Stimulated activated CD8-positive, alpha-beta memory T cell treated with anti-CD3 and anti-CD28 coated beads, Interleukin-4, amount 100 ng/mL, for 48 hours (primary cell): ENCODE data around the gene GLIS1.

Source experiments
- DNase-seq: peaks from one replicate; pipeline ENCODE4 v3.0.0-alpha.2; 2020

The GLIS1 gene

DNA sequence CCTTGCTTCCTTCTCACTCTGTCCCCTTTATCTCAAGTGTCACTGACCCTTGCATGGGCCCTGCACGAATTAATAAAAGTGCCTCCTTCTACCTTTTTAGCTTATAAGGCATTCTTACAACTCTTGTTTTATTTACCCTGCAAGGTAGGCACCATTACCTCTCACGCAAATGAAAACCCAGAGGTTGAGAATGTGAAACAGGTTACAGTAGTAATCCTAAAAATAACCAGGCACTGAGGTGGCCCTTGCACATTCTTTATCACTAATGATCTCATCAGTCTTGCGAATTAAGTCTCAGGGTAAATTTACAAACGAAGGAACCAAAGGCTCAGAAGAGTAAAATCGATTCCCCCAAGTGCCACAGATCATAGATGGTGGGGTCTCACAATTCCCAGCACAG lies 3.7 kb downstream of the GLIS1 start:
- DNase-seq: no peak

DNA sequence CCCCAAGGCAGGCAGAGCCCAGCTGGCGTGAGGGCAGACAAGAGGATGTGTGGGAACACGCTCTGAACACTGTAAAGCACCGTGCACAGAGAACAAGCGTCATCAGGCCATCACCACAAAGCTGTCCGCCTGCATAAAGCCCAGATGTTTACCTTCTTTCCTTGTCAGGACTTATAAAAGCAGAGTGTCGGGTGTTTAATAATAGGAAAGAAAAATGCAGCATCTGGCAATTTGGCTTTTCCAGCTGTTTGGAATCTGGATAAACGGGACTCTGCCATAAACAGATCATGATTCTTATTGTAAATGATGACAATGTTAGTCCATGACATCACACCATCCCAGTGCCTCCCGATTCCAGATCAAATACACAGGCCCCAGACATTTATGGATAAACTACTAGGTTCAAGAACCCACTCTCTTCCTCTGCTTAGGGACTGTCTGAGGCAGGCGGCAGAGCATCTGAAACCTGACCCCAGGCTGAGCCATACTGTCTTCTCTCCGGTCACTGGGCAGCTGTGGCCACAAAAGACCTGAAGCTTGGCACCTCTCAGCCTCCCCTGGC lies 4.2 kb downstream of the GLIS1 start:
- DNase-seq: no peak

DNA sequence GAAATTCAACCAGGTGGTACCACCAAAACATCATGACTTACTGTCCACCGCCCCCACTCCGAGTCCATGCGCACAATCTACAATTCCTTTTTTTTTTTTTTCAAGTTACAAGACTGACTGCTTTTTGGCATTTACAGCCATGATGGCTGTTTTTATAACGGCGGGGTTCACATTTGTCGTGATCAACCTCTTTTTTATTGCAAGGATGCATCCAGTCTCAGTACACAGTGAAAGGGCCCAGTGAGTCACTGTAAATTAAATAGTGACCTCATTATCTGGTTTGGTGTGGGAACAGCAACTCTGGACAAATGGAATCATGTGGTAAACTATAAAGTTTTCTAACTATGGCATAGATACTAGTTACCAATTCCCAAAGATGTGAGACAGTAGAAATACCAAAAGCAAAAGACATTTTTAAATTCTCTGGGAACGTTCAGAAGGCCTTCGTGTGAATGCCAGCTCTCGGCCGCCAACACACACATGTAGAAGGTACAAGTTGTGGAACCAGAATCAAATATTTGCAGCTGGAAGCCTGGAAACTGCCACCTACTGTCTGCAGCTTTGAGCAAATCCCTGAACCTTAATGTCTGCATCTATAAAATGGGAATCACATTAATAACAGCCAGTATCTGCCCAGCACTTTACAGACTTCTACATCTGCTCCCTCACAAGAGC lies 4.9 kb downstream of the GLIS1 start:
- no peak for DNase-seq

DNA sequence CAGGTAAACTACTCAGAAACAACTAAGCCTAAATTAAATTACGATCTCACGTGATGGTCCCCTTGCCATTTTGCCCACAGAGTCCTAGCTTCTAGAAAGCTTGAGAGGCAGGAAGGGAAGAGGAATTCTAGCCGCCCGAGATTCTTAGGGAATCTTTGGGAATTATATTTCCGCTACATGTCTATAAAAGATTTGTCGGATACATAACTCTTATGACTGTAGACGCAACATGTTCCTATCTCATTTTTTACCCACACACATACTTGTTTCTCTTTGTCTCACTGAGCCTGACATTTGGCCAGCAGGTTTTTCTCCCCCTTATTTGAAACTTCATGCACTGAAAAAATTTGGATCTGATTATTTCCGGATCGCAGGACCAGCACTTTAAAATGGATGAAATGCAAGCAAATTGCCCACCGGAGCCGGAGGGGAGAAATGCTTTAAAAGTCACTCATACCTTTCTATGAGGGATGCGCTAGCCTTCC lies 5.5 kb downstream of the GLIS1 start:
- DNase-seq: no peak

DNA sequence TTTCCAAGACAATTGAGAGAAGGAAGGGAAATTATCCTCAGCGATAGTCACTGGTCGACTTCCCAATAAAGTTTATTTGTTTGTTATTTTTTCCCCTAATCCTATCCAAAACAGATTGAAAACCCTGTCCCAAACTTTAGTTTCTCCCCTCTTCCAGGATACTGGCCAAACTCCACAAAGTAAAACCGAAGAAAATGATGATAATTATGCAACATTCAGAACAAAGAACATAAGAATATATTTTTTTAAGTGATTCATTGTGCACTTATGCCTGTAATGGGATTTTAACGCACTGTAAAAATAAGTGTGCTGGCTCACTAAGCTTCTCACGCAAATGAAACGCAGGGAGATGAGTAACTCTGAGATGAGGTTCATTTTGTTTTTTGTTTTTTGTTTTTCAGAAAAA lies 6.0 kb downstream of the GLIS1 start:
- no peak for DNase-seq

DNA sequence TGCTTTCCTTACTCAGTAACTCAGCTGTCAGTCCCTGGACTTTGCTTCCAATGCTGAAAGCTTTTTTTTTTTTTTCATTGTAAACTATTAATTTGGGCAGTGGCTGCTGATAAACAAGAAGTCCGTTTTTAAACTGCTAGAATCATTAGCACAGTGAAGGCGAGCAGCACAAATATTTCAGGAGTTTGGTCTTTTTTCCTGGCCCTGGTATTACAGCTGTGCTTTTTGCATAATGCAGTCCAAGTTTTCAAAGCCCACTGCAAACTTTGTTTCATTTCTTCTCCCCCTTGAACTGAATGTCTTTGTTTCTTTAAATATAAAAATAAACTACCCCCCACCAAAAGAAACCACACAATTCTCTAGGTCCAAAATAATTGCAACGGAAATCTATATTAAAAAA lies 6.6 kb downstream of the GLIS1 start:
- no peak for DNase-seq

DNA sequence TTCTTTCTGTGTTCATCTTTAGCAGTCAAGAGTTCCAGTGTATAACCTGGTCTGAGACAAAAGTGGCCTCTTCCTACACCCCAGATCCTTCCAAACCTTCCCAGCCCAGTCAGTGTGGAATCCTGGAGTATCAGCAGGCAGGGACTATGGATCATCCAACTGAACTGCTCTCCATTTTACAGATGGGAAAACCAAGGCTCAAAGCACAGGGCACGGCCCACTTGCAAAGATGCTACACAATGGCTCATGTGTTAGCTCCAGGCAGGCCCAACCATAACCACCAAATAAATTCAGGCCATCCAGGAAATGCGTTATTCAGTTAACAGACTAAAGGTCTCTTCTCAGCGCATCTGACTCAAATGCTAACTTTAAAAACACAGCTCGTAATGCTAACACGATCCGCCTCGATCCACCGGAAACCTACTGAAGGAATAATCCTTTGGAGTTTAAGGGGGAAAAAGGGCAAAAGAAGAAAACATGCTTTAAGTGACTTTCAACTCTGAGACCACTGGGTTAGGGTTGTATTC lies 7.1 kb downstream of the GLIS1 start:
- no peak for DNase-seq

DNA sequence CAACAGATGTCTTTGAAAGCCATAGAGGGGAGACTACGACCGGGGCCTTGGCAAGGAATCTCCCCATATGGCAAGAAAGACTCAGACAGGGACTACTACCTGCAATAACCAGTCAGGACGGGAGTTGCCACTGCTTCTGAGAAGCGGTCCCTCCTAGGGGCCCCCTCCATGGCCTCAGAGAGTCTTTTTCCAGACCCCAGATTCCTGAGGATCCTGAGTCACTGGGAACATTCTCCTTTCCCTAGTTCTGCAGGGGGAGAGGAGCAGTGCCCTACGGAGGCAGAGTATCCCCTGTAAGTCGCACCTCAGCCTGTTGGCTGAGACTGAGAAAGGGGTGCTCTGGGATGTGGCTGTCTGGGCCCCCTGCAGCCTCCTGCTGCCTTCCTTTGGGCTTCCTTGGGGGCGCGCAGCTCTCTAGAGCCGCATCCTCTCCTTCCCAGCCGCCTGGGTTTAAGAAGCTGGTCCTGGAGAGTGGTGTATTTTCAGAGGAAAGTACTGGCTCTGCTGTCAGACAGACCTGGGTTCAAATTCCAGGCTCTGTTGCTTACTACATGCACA lies 7.8 kb downstream of the GLIS1 start:
- DNase-seq: no peak

DNA sequence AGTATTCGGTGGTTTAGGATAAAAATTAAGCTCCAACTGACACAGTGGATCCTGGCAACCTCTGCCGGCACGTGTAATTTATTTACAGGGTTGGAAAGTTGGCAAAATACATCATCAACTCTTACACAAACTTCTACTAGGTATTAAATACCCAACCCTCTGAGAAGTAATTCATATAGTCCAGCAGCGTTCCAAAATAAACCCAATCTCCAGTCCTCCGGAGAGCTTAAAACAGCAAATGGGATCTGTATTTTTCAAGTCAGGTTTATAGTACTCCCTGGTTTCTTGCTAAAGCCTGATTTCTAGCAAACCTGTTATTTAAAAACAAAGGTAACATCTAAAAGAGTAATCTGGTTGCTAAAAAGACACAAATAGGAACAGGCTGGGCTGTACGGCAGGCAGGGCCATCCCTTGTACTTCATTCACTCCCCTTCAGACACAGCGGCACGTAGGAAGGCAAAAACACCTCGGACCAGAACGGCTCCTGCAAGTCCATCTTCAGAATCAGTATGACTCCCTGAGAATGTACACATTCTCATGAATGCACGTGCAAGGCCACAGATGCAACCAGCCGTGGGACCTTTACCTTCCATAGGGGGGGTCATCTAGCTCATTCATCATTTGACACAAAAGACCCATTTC lies 8.6 kb downstream of the GLIS1 start:
- no peak for DNase-seq

DNA sequence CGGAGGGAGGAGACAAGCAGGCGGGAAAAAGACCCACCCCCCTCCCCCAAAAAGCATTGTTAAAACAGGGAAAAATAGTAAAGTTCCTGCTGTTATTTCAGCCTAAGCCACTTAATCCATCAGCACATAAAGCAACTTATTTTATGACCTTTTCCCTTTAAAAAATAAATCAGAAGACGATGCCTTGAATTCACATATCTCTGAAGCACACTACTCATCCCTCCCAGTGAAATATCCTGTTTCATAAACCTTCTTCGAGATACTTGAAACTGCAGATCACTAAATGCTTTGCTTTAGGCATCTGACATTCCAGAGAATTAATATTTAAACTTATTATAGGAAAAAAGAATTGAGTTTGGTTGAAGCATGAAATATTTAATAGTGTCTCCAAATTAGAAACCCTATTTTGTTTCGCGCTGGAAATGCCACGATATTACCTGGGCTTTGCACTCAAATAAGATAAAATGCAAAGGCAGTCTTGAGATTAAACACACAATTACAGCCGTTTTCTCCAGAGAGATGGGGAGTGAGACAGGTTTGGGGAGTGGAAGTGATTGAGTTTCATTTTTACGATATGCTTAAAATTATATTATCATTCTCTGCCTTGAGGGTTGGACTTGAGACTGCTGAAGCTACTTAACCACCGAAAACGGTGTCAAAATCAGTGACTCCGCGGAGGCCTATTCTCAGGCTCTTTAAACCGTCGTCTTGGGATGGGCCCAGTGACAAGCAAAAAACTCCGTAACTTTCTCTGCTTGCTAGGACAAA lies 9.3 kb downstream of the GLIS1 start:
- no peak for DNase-seq

DNA sequence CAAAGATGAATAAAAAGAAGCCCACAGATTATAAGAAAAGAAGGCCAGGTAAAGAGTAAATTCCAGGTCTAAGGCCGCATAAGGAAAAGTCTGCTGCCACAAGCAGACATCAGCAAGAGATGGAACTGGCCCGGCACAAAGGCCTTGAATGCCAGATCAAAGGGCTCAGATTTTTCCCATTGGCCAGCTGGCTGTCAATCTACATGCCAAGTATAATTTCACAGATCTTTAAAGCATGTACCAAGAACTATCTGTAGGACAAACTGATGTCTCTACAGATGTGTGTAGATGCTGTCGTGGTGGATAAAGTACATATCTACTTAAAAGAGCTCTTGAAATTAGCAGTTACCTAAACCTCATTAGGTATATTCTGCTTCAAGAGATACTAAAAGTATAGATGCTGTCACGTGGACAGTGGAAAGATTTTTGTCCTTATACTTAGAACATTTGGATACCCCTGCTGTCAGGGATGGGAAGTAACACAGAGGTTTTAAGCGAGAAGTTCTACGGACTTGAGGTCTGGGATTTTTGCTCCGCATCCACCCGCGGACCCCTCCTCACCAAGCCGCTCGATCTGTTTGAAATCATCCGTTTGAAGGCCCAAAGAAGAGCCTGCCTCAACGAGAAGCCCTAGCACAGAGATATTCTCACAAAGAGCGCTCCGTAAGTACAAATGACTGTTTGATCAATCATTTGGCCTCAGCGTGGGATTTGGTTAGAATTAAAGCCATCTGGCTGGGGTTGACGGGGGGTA lies 10.1 kb downstream of the GLIS1 start:
- DNase-seq: no peak

DNA sequence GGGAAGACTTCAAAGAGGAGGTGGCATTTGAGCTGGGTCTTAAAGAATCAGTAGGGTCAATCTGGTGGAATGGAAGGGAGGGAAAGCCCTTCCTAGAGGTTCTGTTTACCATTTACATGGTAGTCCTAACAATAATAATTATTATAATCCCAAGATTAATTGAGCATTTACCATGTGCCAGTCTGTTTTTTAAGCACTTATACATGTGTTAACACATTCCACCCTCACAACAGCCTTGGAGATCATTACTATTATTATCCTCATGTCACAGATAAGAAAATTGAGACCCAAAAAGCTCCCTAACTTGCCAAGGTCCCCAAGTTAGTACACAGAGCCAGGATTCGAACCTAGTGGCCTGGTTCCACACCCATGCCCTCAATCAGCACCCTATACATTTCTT lies 10.8 kb downstream of the GLIS1 start:
- no peak for DNase-seq

DNA sequence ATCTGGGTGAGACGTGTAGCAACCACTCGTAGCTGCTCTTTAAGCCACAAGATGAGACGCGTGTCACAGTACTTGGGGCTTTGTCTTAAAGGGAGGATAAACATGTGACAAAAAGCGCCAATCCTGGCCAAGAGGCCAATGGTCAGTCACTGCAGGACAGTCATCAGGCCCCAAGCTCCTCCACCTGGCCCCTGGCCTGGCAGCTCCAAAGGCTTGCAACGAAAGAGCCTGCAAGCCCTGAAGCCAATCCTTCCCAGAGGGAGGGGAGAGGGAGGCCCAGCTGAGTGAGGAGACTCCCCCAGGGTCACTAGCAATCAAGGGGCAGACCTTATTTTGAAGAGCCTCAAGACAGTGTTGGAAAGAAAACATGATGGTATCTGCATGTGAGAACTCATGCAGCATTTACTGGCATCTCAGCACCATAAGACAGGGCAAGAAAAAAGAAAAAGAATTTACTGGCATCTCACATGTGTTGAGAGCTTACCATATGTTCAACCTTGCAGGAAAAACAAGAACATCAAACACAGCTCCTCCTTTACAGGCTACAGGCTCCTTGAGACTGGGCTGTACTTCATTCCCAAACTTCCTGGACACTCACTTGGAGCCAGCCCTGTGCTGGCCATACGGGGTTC lies 11.4 kb downstream of the GLIS1 start:
- no peak for DNase-seq

DNA sequence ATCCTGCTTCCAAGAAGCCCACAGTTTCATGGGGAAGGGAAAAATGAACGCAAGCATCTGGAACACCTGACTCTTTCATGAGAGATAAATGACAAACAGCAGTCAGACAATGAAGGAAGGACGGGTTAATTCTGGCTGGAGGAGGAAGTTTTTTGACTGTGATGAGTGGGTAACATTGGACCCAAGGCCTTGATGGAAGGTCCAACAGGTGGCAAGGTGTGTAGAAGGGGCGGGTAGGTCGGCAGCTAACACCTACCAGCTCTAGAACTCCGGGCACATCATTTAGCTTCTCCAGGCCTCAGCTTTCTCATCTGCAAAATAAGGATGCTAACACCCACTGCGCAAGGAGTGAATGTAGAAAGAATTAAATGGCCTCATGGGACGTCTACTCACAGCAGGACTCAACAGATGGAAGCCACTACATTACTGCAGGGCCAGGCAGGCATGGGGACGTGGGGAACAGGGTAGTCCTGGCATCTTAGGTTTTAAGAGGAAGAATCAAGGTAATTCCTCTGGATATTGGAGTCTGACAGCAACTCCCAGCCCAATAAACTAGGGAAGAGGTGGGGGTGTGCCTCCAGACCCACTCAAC lies 12.9 kb downstream of the GLIS1 start:
- no peak for DNase-seq

DNA sequence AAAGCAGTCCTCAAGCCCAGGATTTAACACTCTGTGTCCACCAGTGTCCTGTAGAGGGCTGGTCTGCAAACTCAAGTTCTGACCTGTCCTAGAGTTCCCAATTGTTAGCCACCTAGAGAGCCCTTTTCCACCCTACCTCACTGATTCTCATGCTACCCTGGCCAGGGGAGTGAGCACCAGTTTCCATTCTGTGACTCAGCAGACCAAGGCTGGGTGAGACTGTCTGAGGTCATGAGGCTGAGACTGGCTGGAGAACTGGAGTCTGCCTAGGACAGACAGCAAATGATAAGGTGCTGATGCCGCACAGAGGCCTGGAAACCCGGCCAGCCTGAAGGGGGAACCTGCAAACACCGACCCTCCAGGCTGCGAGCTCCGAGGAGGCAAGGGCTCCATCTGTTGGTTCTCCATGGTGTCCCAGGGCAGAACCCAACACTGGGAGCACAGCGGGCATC lies 13.7 kb downstream of the GLIS1 start:
- DNase-seq: no peak

DNA sequence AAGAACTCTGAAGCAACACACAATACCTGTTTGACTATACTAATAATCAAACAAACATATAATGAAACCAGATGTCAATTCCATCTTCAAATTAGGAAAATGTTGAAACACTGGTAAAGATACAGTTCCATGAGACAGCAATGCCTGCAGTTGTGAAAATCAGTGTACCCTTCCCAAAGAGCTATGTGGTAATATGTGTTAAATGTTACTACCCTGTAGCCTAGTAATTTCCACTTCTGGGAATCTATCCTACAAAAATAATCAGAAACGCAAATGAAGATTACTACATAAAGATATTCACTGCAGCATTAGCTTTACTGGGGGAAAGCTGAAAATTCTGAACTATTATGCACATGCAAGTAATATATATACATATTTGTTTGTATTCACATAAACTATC lies 16.9 kb downstream of the GLIS1 start:
- DNase-seq: no peak

DNA sequence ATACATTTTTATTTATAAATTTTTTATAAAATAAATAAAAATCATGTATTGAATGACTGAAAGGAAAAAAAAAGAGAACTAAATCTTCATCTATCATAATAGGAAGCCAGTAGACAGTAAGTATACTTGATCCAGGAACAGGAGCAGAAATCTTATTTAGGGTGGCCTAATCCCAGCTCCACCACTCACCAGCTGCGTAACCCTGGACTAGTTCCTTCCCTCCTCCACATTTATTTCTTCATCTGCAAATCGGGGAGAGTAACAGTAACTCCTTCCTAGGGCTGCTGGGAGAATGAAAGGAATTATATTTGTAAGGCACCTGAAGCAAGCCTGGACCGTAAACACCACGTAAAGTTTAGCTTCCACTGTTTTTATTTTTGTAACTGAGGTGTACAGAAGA lies 17.9 kb downstream of the GLIS1 start:
- no peak for DNase-seq

DNA sequence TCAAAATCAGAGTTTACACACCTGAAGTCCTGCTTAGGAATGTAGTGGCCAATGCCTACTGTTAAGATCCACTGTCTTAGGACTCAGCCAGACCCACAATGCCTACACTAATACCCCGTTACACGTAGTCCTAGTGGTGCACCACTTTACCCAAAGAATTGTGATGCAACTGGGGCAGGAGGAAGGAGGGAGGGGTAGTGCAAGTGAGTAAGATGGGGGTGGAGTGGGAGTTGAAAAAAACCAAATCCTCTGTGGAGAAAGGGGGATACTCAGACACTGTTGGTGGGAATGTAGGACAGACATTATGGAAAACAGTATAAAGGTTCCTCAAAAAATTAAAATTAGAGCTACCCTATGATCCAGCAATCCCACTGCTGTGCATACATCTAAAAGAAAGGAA lies 19.5 kb downstream of the GLIS1 start:
- DNase-seq: no peak

DNA sequence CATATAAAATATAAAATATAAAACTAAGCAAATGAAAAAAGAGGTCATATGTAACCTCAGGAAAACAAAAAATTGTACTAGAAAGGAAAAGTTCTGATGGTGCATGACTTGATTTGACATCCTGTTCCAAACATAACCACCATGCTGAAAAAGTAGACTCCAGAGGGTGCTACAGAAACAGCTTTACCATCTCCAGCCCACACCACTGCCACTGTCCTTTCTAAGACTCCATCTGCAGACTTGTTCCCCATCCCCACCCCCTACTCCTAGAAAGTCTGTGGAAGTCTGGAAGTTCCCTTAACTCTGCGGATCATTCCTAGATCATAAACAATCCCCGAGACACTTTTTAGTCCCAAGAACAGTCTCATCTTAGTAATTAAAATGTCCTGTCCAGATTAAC lies 20.5 kb downstream of the GLIS1 start:
- DNase-seq: no peak

DNA sequence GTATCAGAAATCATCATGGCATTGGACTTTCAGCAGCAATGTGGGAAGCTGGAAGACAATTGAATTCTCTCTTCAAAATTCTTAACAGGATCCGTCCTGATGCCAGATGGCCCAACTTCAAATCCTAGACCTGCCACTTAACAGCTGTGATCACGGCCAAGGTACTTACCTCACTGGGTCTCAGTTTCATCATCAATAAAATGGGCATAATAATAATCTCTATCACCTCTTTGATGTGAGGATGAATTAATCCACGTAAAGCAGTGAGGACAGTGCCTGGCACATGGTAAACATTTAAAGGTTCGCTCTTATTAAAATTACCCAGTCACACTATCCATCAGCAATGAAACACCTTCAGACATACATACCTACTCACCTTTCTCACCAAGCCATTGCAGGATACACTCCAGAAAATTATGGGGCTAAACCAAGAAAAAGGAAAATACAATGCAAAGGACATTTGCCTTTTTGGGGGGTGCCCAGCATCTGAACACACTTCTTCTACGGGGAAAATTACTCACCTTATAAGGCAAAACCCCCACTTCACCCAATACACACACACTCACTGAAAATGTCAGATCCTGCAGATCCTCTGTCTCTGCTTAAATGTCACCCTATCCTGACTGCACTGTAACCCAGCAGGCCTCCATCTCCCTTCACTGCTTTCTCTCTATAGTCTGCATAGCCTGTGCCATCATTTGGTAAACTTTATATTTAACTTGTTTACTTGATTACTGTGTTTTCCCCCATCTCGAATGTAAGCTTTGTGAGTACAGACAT lies 21.7 kb downstream of the GLIS1 start:
- no peak for DNase-seq

DNA sequence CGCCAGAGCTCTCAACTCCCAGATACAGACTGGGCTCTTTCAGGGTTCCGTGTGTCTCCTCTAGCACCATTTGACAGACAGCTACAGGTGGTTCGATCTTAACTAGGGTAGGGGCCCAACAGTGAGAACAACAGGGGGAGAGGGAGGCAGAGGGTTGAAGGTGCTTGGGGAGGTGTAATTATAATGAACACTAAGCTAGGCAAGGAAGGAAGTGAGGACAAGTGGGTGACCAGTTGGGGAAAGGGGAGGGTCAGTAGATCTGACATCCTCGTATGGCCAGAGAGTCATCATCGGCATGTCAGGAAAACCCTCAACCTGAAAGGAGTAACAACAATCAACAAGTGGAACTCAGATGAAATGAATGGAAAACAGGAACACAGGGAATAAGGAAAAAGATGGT lies 22.8 kb downstream of the GLIS1 start:
- DNase-seq: no peak
